GM19240 (cell line): ENCODE data around the gene TSPOAP1.

Experiments used
- DNase-seq: peaks from one replicate; pipeline ENCODE4 v3.0.0; 2011; ENCODE audit warnings: low spot score; ENCODE audit not compliant: insufficient read length

TSPOAP1 gene

GRCh38 chr17:58263773-58264172 lies 64.8 kb downstream of the TSPOAP1 start:
- no peak for DNase-seq

- no peak for DNase-seq
Measured at GRCh38 chr17:58262149-58262548, 66.4 kb downstream of the TSPOAP1 start.

- DNase-seq = no peak
Measured at GRCh38 chr17:58254803-58255202, 73.8 kb downstream of the TSPOAP1 start.

GRCh38 chr17:58253082-58253481 lies 75.5 kb downstream of the TSPOAP1 start:
- no peak for DNase-seq

GRCh38 chr17:58252141-58252540 lies 76.5 kb downstream of the TSPOAP1 start:
- no peak for DNase-seq
